COLO829 (cell line): ENCODE data around the gene FAM168A.
"Not testable (repeated sequence)": the region's sequence is repeated elsewhere in the genome, so short reads cannot be mapped to it uniquely, and the experiment has no call there.

ENCODE experiments used
- DNase-seq: peaks from one replicate; pipeline ENCODE4 v3.0.0; 2012; ENCODE audit warnings: low spot score

Gene FAM168A

GRCh38 chr11:73592640-73593039, 5.3 kb downstream of the FAM168A start:
- no peak for DNase-seq

GRCh38 chr11:73591743-73592142, 6.2 kb downstream of the FAM168A start:
- DNase-seq = no peak

GRCh38 chr11:73590991-73591390, 6.9 kb downstream of the FAM168A start:
- DNase-seq = no peak

GRCh38 chr11:73586791-73587190, 11.1 kb downstream of the FAM168A start:
- DNase-seq = no peak

GRCh38 chr11:73585834-73586575, 11.9 kb downstream of the FAM168A start:
- no peak for DNase-seq

GRCh38 chr11:73584831-73585230, 13.1 kb downstream of the FAM168A start:
- no peak for DNase-seq

GRCh38 chr11:73582653-73583052, 15.3 kb downstream of the FAM168A start:
- DNase-seq = no peak

- not testable (repeated sequence) for DNase-seq
Measured at GRCh38 chr11:73580749-73581148, 17.2 kb downstream of the FAM168A start.

GRCh38 chr11:73579641-73580434, 18.1 kb downstream of the FAM168A start:
- DNase-seq = no peak

- no peak for DNase-seq
Measured at GRCh38 chr11:73578592-73579185, 19.2 kb downstream of the FAM168A start.

GRCh38 chr11:73577496-73577917, 20.4 kb downstream of the FAM168A start:
- DNase-seq = no peak

GRCh38 chr11:73576185-73576614, 21.7 kb downstream of the FAM168A start:
- DNase-seq = no peak

- DNase-seq = not testable (repeated sequence)
Measured at GRCh38 chr11:73571982-73572381, 25.9 kb downstream of the FAM168A start.

GRCh38 chr11:73570415-73571114, 27.3 kb downstream of the FAM168A start:
- no peak for DNase-seq

GRCh38 chr11:73566977-73567755, 30.7 kb downstream of the FAM168A start:
- DNase-seq = no peak

GRCh38 chr11:73566422-73566821, 31.5 kb downstream of the FAM168A start:
- no peak for DNase-seq

GRCh38 chr11:73565804-73566203, 32.1 kb downstream of the FAM168A start:
- no peak for DNase-seq

- DNase-seq = no peak
Measured at GRCh38 chr11:73564903-73565302, 33.0 kb downstream of the FAM168A start.

GRCh38 chr11:73563539-73564200, 34.2 kb downstream of the FAM168A start:
- DNase-seq = no peak

GRCh38 chr11:73559743-73560142, 38.2 kb downstream of the FAM168A start:
- no peak for DNase-seq

- no peak for DNase-seq
Measured at GRCh38 chr11:73556966-73557365, 40.9 kb downstream of the FAM168A start.
